ENCODE results near the gene WDHD1.
"Not testable (repeated sequence)": the region's sequence is repeated elsewhere in the genome, so short reads cannot be mapped to it uniquely, and the experiment has no call there.

WDHD1 gene

DNA sequence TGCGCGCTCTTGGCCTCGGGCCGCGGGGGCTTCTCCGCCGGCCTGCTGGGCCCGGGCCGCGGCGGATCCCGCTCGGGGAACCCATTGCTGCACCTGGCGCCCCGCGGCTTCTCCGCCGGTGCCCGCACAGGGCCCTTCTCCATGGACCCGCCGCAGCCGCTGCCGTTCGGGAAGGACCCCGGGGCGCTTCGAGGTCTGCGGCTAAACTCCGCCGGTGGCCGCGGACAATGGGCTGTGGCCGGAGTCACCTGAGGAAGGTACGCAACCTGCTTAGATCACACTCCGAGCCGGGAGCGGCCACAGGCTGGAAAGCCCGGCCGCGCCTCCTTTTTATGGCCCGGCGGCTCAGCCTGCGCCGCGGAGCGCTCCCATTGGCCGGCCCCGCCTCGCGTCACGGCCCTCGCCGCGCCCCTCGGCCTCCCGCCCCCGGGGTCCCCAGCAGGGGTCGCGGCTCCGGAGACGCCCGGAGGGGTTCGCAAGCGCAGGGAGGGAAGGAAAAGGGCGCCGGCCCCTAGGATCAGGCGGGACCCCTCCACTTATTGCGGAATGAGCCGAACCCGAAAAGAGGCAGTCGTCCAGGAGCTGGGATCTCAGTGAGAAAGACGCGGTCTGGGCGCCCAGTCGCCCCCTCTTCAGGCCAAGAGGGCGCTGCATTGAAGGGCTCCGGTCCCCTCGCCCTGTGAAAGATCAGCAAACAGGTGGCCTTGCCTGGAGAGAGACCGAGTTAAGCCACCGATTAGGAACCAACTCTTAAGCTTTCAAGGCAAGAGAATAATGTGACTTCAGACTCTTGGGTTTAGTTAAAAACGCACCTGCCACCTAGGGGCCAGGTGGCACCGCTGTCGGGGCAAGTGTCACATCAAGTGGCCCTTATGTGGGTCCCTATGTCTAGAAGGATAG, 124.1 kb downstream of the WDHD1 start, which contains the start of gene GCH1:
TSS of gene GCH1 (minus strand) at position 306 of the 900 bp plus-strand sequence. CDS start at position 143, 163 bp downstream.
- peak; percentile 75 for DNase-seq

DNA sequence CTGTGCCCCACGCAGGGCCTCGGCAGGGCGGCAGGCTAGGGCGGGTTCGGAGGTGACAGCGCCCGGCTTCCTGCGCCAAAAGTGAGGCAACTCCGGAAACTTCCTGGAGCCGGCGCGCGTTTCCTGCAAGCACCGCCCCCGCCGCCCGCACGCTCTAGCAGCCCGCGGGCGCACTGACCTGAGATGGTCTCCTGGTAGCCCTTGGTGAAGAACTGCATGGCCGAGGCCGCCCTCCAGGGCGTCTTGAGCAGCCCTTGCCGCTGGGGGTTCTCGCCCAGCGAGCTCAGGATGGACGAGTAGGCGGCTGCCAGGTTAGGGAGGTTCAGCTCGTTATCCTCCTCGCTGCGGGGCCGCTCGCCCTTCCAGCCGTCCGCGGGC, 124.8 kb downstream of the WDHD1 start:
- peak; percentile 77 for DNase-seq

DNA sequence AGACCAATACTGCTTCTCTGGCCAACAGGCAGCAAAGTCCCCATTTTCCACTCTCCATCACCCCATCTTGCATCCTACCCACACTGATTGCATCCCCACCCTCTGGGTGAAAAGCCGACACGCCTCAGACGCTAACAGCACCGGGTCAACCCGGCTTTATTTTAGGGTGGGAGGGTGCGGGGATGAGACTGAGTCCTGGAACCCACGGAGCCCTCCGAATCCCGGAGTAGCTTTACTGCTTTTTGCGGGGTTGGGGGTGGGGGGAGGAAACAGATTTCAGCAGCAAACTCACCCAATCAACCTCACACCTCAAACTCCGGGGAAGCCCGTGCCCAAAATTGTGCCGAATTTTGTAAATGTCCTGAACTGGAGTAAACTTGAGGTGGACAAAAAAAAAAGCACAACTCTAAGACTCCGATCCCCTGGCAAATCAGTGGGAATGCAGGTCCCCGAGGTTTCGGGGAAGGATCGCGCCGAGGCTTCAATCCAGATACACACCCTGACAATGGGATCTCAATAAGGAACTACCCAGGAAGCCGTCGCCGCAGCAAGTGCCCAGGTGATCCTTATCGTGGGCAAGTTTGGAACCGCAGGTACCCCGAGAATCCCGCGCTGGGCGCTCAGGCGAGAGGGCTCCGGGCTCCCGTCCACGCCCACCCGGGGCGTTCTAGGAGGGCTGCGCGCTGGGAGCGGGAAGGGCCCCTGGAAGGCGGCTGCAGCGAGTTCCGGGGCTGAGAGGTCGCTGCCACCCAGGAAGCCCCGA, 125.3 kb downstream of the WDHD1 start:
- DNase-seq, result no peak

DNA sequence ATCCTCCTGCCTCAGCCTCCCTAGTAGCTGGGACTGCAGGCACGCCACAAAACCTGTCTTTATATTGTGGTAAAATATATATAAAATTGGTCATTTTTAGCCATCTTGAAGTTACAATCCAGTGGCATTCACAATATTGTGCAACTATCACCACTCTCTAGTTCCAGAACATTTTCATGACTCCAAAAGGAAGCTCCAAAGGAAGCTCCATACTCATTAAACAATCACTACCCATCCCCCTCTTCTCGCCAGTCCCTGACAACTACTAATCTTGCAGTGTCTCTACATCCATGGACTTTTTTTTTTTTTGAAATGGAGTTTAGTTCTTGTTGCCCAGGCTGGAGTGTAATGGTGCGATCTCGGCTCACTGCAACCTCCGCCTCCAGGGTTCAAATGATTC, 127.3 kb downstream of the WDHD1 start:
- DNase-seq, result no peak

DNA sequence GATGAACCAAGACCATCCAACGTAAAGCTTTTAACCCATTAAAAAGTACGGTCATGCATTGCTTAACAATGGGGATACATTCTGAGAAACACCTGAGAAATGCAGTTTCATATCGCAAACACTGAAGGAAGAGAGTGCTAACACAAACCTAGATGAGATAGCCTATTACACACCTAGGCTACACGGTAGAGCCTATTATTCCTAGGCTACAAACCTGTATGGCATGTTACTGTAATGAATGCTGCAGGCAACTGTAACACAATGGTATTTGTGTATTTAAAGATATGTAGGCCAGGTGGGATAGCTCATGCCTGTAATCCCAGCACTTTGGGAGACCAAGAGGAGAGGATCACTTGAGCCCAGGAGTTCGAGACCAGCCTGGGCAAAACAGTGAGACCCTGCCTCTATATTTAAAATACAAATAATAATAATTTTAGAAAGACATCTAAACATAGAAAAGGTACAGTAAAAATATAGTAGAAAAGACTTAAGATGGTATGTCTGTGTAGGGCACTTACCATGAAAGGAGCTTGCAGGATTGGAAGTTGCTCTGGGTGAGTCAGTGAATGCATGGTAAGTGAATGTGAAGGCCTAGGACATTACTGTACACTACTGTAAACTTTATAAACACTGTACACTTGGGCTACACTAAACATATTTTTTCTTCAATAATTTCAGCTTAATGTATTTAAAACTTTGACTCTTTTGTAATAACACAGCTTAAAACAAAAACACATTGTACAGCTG, 128.9 kb downstream of the WDHD1 start:
- not testable (repeated sequence) for DNase-seq

DNA sequence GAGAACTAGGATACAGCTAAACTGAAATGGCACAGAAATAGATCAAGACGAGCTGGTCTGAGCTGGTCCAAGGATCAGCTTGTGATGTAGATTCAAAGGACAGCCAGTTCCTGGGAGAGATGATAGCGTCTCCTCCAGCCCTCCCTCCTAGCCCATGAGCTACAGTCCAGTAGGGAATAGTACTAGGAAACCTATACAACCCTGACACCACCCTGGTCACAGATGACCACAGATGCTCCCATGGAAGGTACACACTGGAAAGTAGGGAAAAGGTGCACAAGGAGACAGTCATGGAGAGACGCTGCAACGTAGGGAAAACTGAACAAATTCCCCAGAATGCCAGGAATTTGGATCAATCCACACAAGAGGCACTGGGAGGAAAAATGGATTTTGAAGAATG, 131.2 kb downstream of the WDHD1 start:
- DNase-seq, result no peak

DNA sequence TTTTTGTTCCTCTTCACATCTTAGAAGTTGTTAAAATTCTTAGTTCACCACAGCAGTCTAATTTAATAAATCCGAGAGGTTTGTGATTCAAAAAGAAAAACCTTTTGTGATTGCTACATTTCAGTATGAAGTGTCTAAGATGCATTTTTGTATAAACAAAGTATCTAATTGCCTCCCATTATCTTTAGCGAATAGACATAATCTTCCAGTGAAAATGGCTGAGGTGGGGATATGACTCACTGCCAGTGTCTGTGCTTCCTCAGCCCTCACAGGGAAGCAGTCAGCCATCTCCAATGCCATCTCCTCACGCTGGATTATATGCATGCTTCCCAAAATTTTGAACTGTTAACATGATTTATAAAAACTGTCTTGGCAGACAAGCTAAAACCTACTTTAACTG, 131.9 kb downstream of the WDHD1 start:
- DNase-seq, result no peak

DNA sequence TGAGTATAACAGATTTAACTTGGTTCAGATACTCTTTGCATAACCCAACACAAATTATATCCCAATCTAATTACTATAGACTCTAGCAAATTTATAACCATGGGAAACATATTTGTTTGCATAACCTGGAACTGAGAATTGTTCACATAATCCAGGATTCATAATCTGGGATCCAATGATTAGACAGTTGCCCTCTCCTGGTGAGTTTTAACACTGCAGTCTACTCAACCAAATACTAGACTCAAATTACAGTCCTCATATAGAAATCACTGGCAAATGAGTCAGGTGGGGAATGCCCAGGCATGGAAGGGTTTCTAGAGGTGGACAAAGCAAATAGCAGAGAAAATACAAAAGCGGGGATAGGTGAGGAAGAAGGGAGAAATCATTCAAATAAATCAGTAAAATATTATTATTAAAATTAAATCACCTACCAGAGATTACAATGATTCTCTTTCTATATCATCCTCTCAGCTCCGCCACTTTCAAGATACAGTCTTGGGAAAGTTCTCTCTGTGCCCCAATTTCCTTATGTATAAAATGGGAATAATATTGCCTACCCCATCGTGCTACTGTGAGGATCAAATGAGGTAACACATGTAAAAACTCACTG, 133.6 kb downstream of the WDHD1 start:
- no peak for DNase-seq

DNA sequence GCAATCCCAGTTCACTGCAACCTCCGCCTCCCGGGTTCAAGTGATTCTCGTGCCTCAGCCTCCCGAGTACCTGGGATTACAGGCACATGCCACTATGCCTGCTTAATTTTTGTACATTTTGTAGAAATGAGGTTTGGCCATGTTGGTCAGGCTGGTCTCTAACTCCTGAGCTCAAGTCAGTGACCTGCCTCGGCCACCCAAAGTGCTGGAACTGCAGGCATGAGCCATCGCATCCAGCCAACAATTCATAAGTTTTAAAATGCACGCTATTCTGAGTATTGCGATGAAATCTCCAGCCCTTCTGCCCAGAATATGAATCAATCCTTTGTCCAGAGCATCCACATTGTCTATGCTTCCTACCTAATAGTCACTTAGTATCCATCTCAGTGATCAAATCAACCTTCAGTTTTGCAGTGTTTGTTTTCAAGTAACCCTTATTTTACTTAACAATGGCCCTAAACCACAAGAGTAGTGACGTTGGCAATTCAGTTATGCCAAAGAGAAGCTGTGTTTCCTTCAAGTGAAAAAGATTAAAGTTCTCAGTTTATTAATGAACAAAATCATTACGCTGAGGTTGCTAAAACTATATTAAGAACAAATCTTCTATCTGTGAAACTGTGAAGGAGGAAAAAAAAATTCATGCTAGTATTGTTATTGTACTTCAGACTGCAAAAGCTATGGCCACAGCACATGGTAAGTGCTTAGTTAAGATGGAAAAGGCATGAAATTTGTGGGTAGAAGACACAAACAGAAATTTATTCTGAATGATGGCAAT, 135.2 kb downstream of the WDHD1 start:
- no peak for DNase-seq

DNA sequence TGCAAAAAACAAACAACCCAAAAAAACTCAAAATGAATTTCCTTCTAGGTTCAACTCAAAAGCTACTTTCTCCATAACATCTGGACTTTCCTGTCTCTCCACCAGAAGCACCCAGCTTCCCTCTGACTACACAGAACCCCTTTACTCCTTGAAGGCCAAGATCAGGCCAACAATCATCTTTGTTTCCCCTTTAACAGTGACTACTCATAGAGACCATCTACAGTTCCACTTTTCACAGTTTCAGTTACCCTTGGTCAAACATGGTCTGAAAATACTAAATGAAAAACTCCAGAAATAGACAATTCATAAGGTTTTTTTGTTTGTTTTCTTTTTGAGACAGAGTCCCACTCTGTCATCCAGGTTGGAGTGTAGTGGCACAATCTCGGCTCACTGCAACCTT, 136.1 kb downstream of the WDHD1 start:
- no peak for DNase-seq

DNA sequence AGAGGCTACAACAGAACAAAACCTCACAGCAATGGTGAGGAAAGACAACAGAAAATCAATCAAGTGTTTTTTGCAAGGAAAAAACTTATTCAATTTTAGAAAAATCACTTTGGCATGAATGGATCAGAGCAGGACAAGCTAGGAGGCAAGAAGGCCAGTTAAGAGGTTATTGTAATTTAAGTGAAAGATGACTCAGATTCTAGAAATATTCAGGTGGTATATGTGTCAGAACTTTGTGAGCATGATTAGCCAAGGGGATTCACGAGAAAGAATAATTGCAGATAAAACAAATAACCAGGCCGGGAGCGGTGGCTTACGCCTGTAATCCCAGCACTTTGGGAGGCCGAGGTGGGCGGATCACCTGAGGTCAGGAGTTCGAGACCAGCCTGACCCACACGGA, 137.0 kb downstream of the WDHD1 start:
- DNase-seq, result no peak
